AG04450 (cell line): ENCODE measurements around the gene ARSI. TPM values are rescaled to one million over a fixed set of nuclear protein-coding genes. Genes with fewer than 3 reads are reported as not detected.

ENCODE experiments used
- CTCF ChIA-PET: fragments of 300-600, 350-600 bp; formaldehyde crosslinking; extraction: SDS; loops from one replicate; lab custom pipeline; 2022; ENCODE audit warnings: antibody characterized with exemption, inconsistent platforms; lab: Charles Lee
- POLR2A ChIA-PET: fragments of 350-600 bp; formaldehyde crosslinking; extraction: SDS; loops from one replicate; lab custom pipeline; 2021; ENCODE audit warnings: antibody characterized with exemption, inconsistent platforms; lab: Yijun Ruan, JAX
- DNase-seq: peaks from one replicate; pipeline ENCODE4 v3.0.0-alpha.2; 2011; ENCODE audit warnings: low read depth, low spot score
- H3K27ac ChIP-seq: one replicate; pipeline ENCODE4 v1.5.1; 2012; ENCODE audit warnings: low read depth, low read length, control low read depth
- H3K27me3 ChIP-seq: one replicate; pipeline ENCODE4 v1.6.0; 2012; ENCODE audit warnings: low read length; ENCODE audit not compliant: control insufficient read depth, insufficient read depth
- H3K4me3 ChIP-seq: 2 replicates; pipeline ENCODE4 v1.5.1; 2011; ENCODE audit warnings: mild to moderate bottlenecking, low read depth, low read length, control low read depth
- H3K9me3 ChIP-seq: 2 replicates; pipeline ENCODE4 v1.5.1; 2012; ENCODE audit warnings: low read length; ENCODE audit not compliant: control insufficient read depth, insufficient read depth
- polyA plus RNA-seq: library from polyadenylated mRNA; depleted of rRNA; stranded (reverse); fragments of >200 nt; gene quantifications from 2 replicates; pipeline ENCODE4 v1.2.3, GENCODE V29; 2011
- TF ChIP-seq, protein P1 (sequence below): IDR thresholded peaks from 2 replicates; pipeline ENCODE4 v1.5.1; 2011; ENCODE audit warnings: low read depth, low read length, control low read depth, inconsistent platforms

ARSI gene
- polyA plus RNA-seq, 1 experiment, result 11.3 TPM

DNA sequence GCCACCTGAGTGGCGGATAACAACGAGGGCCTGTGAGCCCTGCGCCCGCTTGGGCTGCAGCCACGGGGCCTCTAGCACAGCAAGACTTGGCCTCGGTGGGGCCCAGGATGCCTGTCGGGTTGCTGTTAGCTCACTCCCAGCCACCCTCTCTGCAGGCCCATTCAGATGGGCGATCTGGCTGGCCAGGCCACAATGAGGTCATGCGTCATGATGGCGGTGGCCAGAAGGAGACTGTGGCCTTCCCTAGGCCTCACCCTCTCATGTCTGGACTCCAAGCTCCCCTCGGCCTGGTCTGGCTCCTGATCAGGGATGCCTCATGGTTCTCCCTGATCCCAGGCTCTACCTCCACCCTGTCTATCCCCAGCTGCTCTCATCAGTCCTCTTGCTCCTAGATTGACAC is 35.8 kb upstream of the ARSI start:
- Histone ChIP-seq H3K4me3 (no peak overlapping the region), H3K9me3 (no peaks in the 10 kb centered on the region), H3K27me3 (no peaks in the 10 kb centered on the region), H3K27ac (no peak overlapping the region)
- ChIA-PET POLR2A (no interaction called here), CTCF (interaction anchor here (0.6 to 2.8 kb wide), 2 partner anchors 9 to 12 kb away, joined by 3 to 10 read pairs; no protein-coding TSS in a partner anchor)
- TF ChIP-seq, protein P1, sequence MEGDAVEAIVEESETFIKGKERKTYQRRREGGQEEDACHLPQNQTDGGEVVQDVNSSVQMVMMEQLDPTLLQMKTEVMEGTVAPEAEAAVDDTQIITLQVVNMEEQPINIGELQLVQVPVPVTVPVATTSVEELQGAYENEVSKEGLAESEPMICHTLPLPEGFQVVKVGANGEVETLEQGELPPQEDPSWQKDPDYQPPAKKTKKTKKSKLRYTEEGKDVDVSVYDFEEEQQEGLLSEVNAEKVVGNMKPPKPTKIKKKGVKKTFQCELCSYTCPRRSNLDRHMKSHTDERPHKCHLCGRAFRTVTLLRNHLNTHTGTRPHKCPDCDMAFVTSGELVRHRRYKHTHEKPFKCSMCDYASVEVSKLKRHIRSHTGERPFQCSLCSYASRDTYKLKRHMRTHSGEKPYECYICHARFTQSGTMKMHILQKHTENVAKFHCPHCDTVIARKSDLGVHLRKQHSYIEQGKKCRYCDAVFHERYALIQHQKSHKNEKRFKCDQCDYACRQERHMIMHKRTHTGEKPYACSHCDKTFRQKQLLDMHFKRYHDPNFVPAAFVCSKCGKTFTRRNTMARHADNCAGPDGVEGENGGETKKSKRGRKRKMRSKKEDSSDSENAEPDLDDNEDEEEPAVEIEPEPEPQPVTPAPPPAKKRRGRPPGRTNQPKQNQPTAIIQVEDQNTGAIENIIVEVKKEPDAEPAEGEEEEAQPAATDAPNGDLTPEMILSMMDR, result no peak
- DNase-seq, result no peak

DNA sequence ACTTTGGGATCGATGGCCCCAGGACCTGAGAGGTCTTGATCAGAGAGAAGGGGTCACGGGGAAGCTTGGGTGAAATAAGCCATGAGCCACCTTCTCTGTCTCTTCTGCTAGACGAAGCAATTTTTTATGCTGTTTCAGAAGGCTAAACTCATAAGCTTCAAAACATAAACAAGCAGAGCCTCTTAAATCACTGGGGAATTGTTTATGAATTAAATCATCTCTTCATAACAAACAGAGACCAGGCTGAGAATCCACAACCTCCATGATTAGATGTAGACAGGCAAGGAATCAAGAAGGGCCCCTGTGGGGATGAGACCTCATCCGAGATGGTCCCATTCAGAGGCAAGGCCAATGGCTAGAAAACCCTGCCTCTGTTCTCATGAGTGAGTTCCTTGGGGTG is 33.1 kb upstream of the ARSI start:
- H3K27ac ChIP-seq, result no peak overlapping the region
- DNase-seq, result no peak
- no peaks in the 10 kb centered on the region for H3K9me3 ChIP-seq
- TF ChIP-seq, protein P1, result no peak
- ChIA-PET POLR2A (interaction anchor here (0.8 to 1.1 kb wide), 4 partner anchors 8 to 33 kb away, joined by 3 to 5 read pairs (median 4); partner anchors contain the start of gene ARSI), CTCF (interaction anchor here (3.4 kb wide), 1 partner anchor 15 kb away, joined by 17 read pairs; no protein-coding TSS in a partner anchor)
- H3K27me3 ChIP-seq, result no peaks in the 10 kb centered on the region
- no peak overlapping the region for H3K4me3 ChIP-seq

DNA sequence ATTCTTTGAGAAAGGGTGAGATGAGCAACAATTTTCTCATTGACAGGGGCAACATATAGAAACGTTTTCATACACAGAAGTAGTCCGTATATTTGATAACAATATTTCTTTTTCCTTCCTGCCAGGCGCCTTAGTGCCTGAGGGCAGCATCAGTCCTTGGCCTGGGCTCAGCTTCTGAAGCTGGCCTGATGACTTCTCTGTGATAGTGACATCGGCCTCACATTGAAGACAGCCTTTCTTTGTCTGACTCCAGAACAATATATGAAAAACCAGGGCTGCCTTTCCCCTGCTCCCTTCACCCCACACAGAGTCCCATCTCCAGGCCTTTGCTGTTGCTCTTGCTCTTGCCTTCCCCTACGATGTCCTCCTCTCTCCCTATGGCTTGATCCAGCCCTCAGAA is 30.7 kb upstream of the ARSI start:
- DNase-seq, result no peak
- no peaks in the 10 kb centered on the region for H3K27me3 ChIP-seq
- H3K4me3 ChIP-seq, result no peak overlapping the region
- no peaks in the 10 kb centered on the region for H3K9me3 ChIP-seq
- H3K27ac ChIP-seq, result no peak overlapping the region
- POLR2A ChIA-PET, result interaction anchor here (0.6 kb wide), 1 partner anchor 206 kb away, joined by 3 read pairs; no protein-coding TSS in a partner anchor
- TF ChIP-seq, protein P1, result no peak
- CTCF ChIA-PET, result no interaction called here

DNA sequence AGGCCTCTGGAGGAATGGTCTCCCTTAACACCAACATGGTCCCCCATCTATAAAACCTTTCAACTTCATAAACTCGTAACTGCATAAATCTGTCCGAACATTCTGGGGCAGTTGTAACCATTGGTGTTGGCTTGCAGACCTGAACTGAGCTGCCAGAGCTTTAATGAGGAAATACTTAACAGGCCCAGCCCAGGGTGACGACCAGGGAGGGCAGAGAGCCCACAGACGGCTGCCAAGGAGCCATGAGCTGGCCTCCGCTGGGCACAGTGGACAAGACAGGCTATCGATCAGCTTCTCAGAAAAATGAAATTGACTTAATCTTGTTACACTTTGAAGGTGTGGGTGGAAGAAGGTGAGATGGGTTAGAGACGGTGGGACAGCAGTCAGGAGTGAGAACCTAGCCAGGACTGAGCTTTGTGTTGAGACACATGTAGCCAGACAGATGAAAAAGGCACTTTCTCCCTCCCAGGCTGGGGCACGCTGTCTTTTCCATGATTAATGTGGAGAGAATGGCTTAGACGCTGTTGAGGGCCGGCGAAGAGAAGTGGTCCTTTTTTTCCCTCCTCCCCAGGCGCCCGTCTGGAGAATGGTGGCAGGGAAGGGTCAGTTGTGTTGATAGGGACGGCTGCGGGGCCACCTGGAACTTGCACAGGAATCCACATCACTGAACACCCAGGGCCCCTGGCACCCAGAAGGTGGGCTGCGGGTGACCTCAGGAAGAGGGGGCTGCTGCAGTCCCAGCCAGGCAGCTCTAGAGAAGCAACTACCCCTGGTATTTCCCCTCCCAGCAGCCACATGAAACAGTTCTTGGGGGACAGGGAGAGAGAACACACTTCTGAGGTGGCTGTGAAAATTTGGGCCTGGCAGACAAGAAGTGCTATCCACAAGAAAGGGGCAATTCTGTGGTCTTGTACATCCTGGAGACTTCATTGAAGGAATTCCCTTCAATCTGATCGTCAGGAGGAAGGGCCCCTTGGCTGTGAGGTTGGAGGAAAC is 27.5 kb upstream of the ARSI start:
- H3K4me3 ChIP-seq, result no peak overlapping the region
- no peaks in the 10 kb centered on the region for H3K9me3 ChIP-seq
- CTCF ChIA-PET, result interaction anchor here (1.0 kb wide), 1 partner anchor 21 kb away, joined by 5 read pairs; no protein-coding TSS in a partner anchor
- TF ChIP-seq, protein P1, result no peak
- no peaks in the 10 kb centered on the region for H3K27me3 ChIP-seq
- no peak for DNase-seq
- POLR2A ChIA-PET, result no interaction called here
- H3K27ac ChIP-seq, result no peak overlapping the region

DNA sequence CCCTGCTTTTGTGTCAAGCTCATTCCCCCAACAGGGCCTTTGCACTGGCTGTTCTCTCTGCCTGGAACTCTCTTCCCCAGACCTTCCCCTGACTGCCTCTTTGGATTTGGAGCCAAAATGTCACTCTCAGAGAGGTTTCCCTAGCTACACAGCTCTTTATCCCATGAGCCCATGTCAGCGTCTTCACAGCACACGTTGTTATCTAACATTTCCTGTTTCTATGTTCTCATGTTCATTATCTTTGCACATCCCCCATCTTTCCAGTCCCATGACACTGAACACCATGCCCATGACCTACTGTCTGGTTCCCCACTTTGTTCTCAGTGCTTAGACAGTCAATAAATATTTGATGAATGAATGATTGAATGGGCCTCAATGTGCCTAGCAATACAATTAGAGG is 26.3 kb upstream of the ARSI start:
- no peaks in the 10 kb centered on the region for H3K27me3 ChIP-seq
- no peak overlapping the region for H3K27ac ChIP-seq
- TF ChIP-seq, protein P1, result no peak
- CTCF ChIA-PET, result no interaction called here
- DNase-seq, result no peak
- POLR2A ChIA-PET, result no interaction called here
- H3K4me3 ChIP-seq, result no peak overlapping the region
- H3K9me3 ChIP-seq, result no peaks in the 10 kb centered on the region
